Upper lobe of right lung (tissue), 1 donor: ENCODE data around the gene PRKG2. TPM values are rescaled to one million over a fixed set of nuclear protein-coding genes. Genes with fewer than 3 reads are reported as not detected.

ENCODE experiments used
- ATAC-seq: fragments of 200-7000 bp; cut with Tn5 transposase; one replicate; pipeline ENCODE4 v1.9.1; 2020; ENCODE audit warnings: mild to moderate bottlenecking, moderate library complexity
- DNase-seq: peaks from one replicate; pipeline ENCODE4 v3.0.0-alpha.2; 2020
- H3K27ac ChIP-seq: fragments of 200-600 bp; one replicate; pipeline ENCODE4 v1.8.0; 2022
- H3K27me3 ChIP-seq: fragments of 200-600 bp; one replicate; pipeline ENCODE4 v1.8.0; 2022; ENCODE audit warnings: mild to moderate bottlenecking
- H3K36me3 ChIP-seq: fragments of 200-600 bp; one replicate; pipeline ENCODE4 v1.8.0; 2022
- H3K4me1 ChIP-seq: fragments of 200-600 bp; one replicate; pipeline ENCODE4 v1.8.0; 2022
- H3K4me3 ChIP-seq: fragments of 200-600 bp; one replicate; pipeline ENCODE4 v1.8.0; 2022; ENCODE audit warnings: mild to moderate bottlenecking
- H3K9me3 ChIP-seq: fragments of 200-600 bp; one replicate; pipeline ENCODE4 v1.8.0; 2022
- CTCF ChIP-seq: fragments of 200-600 bp; IDR thresholded peaks from one replicate; pipeline ENCODE4 v1.8.0; 2022; ENCODE audit warnings: antibody characterized with exemption
- intact Hi-C: fragments of 100-400 bp; cut with DNase I; formaldehyde crosslinking; loops from one replicate; pipeline ENCODE4 v1.11.0; 2022
- total RNA-seq: library from RNA; stranded (reverse); fragmentation: NEBNext Ultra II Directional; extraction: Animal tissue kit (Norgen Biotek cat#: 25700); gene quantifications from one replicate; pipeline ENCODE4 v1.2.1, GENCODE V29; 2021
- donor health status: DM: no; HTN: yes; CAD: no; lungs with severe emphysema.

The PRKG2 gene
- total RNA-seq, 1 donor from 2014 or later = 8.1 TPM

GRCh38 chr4:81136161-81136905 is 78.7 kb downstream of the PRKG2 start:
- Histone ChIP-seq H3K9me3 (no peaks in the 10 kb centered on the region), H3K4me3 (no peak overlapping the region), H3K27me3 (no peaks in the 10 kb centered on the region), H3K27ac (no peak overlapping the region), H3K4me1 (no peaks in the 10 kb centered on the region), H3K36me3 (no peaks in the 10 kb centered on the region)
- DNase-seq (no peak), ATAC-seq (no peak)
- no peak for TF ChIP-seq CTCF
- intact Hi-C loops = no loop called here

GRCh38 chr4:81135501-81135900 is 79.5 kb downstream of the PRKG2 start:
- Histone ChIP-seq H3K27me3 (no peaks in the 10 kb centered on the region), H3K27ac (no peak overlapping the region), H3K9me3 (no peaks in the 10 kb centered on the region), H3K36me3 (no peaks in the 10 kb centered on the region), H3K4me3 (no peak overlapping the region), H3K4me1 (no peaks in the 10 kb centered on the region)
- TF ChIP-seq CTCF = no peak
- DNase-seq = no peak
- ATAC-seq = no peak
- intact Hi-C loops = no loop called here

- H3K4me1 ChIP-seq = no peaks in the 10 kb centered on the region
- H3K4me3 ChIP-seq = no peak overlapping the region
- no peak overlapping the region for H3K27ac ChIP-seq
- TF ChIP-seq CTCF = no peak
- H3K27me3 ChIP-seq = no peaks in the 10 kb centered on the region
- no peaks in the 10 kb centered on the region for H3K36me3 ChIP-seq
- ATAC-seq (no peak), DNase-seq (no peak)
- intact Hi-C loops = no loop called here
- no peaks in the 10 kb centered on the region for H3K9me3 ChIP-seq
Measured at GRCh38 chr4:81131563-81131962, 83.5 kb downstream of the PRKG2 start.

- intact Hi-C loops = no loop called here
- no peaks in the 10 kb centered on the region for H3K9me3 ChIP-seq
- TF ChIP-seq CTCF = no peak
- H3K36me3 ChIP-seq = no peaks in the 10 kb centered on the region
- H3K4me1 ChIP-seq = no peaks in the 10 kb centered on the region
- H3K27me3 ChIP-seq = no peaks in the 10 kb centered on the region
- H3K27ac ChIP-seq = no peak overlapping the region
- ATAC-seq = no peak
- H3K4me3 ChIP-seq = no peak overlapping the region
- DNase-seq = no peak
Measured at GRCh38 chr4:81131066-81131465, 84.0 kb downstream of the PRKG2 start.

GRCh38 chr4:81130569-81130968 is 84.5 kb downstream of the PRKG2 start:
- H3K36me3 ChIP-seq = no peaks in the 10 kb centered on the region
- DNase-seq (no peak), ATAC-seq (no peak)
- intact Hi-C loops = no loop called here
- no peak overlapping the region for H3K4me3 ChIP-seq
- H3K27me3 ChIP-seq = no peaks in the 10 kb centered on the region
- no peaks in the 10 kb centered on the region for H3K9me3 ChIP-seq
- TF ChIP-seq CTCF = no peak
- no peaks in the 10 kb centered on the region for H3K4me1 ChIP-seq
- no peak overlapping the region for H3K27ac ChIP-seq

- no peak for TF ChIP-seq CTCF
- intact Hi-C loops = no loop called here
Measured at GRCh38 chr4:81120055-81120454, 95.0 kb downstream of the PRKG2 start.

More at GRCh38 chr4:81120055-81120454, 95.0 kb downstream of the PRKG2 start:
- Histone ChIP-seq H3K4me1 (no peaks in the 10 kb centered on the region), H3K27ac (no peak overlapping the region), H3K27me3 (no peaks in the 10 kb centered on the region), H3K9me3 (no peaks in the 10 kb centered on the region), H3K36me3 (no peaks in the 10 kb centered on the region), H3K4me3 (no peak overlapping the region)
- no peak for DNase-seq
- no peak for ATAC-seq
